ENCODE measurements around the gene EXOC5.
"Not testable (repeated sequence)": the region's sequence is repeated elsewhere in the genome, so short reads cannot be mapped to it uniquely, and the experiment has no call there.

DNA sequence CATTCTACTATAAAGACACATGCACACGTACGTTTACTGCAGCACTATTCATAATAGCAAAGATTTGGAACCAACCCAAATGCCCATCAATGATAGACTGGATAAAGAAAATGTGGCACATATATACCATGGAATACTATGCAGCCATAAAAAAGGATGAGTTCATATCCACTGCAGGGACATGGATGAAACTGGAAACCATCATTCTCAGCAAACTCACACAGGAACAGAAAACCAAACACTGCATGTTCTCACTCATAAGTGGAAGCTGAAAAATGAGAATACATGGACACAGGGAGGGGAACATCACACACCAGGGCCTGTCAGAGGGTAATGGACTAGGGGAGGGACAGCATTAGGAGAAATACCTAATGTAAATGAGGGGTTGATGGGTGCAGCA lies 10.5 kb downstream of the EXOC5 start:
- not testable (repeated sequence) for TF ChIP-seq CTCF (conservative IDR thresholded peaks at IDR 0.05 in 1 of 2, IDR thresholded peaks at IDR 0.05 in 1 of 2; ENCODE audit: extremely low read depth in 1 of 2, insufficient read depth in 1 of 2, low read depth in 1 of 2, low read length in 2 of 2); EZH2 (IDR thresholded peaks at IDR 0.05; ENCODE audit: borderline replicate concordance, low read length)

Data from mammary epithelial cell (primary cell).